Measurements from ENCODE around the gene CSRP2.

GRCh38 chr12:76901628-76902380 is 23.0 kb upstream of the CSRP2 start:
- TF ChIP-seq CTCF (IDR thresholded peaks at IDR 0.05) (no peak), MAX (CRISPR knock-in tag; IDR thresholded peaks at IDR 0.05) (no peak), USF2 (CRISPR knock-in tag; IDR thresholded peaks at IDR 0.05) (no peak)

All from WTC11 (cell line).